ENCODE measurements around the gene C6orf132.

C6orf132 gene

DNA sequence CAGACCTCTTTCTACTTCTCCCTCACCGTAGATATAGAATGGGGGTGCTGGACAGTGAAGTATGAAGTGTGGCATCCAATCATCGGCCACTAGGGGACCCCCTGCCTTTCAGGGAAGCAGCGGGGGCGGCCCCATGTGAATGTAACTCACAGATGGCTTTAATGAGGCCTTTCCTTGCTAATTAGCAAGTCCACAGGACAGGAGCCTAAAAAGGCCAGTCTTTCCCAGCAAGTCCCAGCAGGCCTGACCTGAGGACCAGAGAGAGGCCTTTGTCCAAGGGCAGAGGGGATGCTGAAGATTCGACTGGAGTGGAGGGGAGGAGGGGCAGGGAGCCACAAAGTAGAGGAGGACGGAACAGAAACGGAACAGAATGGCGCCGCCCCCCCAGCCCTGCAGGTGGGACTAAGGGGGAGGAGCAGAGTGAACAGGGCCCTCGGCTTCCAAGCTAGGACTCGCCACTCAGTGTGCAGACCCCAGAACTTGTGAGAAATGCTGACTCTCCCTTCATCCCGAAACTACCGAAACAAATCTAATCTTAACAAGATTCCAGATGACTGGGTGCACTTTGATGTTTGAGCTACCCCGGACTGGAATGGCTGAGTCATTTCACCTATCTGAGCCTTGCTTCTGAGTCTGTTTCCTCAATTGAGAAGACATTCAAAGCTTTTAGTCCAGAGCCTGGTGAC, 5.8 kb downstream of the C6orf132 start:
- H3K9me3 ChIP-seq (ENCODE audit: severe bottlenecking) = no peaks in the 10 kb centered on the region
- H3K27ac ChIP-seq = peak overlapping the region; percentile 33
- DNase-seq = peak; percentile 83
- no peak overlapping the region for H3K4me3 ChIP-seq (ENCODE audit: low read depth, low read length)
- TF ChIP-seq, protein P1, sequence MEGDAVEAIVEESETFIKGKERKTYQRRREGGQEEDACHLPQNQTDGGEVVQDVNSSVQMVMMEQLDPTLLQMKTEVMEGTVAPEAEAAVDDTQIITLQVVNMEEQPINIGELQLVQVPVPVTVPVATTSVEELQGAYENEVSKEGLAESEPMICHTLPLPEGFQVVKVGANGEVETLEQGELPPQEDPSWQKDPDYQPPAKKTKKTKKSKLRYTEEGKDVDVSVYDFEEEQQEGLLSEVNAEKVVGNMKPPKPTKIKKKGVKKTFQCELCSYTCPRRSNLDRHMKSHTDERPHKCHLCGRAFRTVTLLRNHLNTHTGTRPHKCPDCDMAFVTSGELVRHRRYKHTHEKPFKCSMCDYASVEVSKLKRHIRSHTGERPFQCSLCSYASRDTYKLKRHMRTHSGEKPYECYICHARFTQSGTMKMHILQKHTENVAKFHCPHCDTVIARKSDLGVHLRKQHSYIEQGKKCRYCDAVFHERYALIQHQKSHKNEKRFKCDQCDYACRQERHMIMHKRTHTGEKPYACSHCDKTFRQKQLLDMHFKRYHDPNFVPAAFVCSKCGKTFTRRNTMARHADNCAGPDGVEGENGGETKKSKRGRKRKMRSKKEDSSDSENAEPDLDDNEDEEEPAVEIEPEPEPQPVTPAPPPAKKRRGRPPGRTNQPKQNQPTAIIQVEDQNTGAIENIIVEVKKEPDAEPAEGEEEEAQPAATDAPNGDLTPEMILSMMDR (IDR thresholded peaks at IDR 0.05; ENCODE audit: low read depth, low read length) = peak; percentile 79
- H3K36me3 ChIP-seq = no peaks in the 10 kb centered on the region
- no peaks in the 10 kb centered on the region for H3K27me3 ChIP-seq (ENCODE audit: insufficient read depth, low read depth, severe bottlenecking)

DNA sequence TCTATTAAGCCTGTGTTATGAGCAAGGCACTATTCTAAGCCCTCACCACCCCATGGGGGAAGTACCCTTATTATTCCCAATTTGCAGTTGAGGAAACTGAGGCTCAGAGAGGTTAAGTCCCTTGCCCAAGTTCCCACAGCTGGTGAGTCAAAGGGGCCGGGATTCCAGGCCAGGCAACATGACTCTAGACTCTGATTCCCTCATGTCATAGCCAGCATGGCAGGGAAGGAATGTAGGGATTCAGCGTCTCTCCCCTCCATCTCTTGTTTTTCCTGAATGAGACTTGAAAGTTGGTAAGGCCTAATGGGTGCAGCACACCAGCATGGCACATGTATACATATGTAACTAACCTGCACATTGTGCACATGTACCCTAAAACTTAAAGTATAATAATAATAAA, 6.7 kb downstream of the C6orf132 start:
- TF ChIP-seq, protein P1 (IDR thresholded peaks at IDR 0.05; ENCODE audit: low read depth, low read length) = no peak
- DNase-seq = no peak

DNA sequence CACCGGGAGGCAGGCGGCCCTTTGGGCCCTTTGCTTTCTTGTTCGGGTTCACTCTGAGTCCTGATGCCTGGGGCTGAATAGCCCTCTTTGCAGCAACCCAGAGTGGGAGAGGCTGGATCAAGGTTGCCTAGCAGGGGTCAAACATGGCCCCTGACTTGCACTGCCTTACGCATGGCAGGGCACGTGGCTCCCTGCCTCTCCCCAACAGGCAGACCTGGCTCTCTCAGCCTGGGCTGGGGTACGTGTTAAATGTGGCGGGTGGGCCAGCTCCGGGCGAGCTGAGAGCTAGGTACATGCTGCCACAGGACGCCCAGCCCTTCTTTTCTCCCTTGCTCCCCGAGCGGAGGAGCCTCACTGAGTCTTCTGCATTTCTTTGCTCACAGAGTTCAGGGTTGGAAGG, 7.3 kb downstream of the C6orf132 start:
- TF ChIP-seq, protein P1 (IDR thresholded peaks at IDR 0.05; ENCODE audit: low read depth, low read length) = no peak
- no peaks in the 10 kb centered on the region for H3K36me3 ChIP-seq
- H3K4me3 ChIP-seq (ENCODE audit: low read depth, low read length) = no peak overlapping the region
- DNase-seq = no peak
- H3K9me3 ChIP-seq (ENCODE audit: severe bottlenecking) = no peaks in the 10 kb centered on the region
- no peak overlapping the region for H3K27ac ChIP-seq
- H3K27me3 ChIP-seq (ENCODE audit: insufficient read depth, low read depth, severe bottlenecking) = no peaks in the 10 kb centered on the region

More for the DNA sequence above, 6.7 kb downstream of the C6orf132 start:
- Histone ChIP-seq H3K9me3 (ENCODE audit: severe bottlenecking) (no peaks in the 10 kb centered on the region), H3K27ac (no peak overlapping the region), H3K36me3 (no peaks in the 10 kb centered on the region), H3K27me3 (ENCODE audit: insufficient read depth, low read depth, severe bottlenecking) (no peaks in the 10 kb centered on the region), H3K4me3 (ENCODE audit: low read depth, low read length) (no peak overlapping the region)

- no peak overlapping the region for H3K4me3 ChIP-seq (ENCODE audit: low read depth, low read length)
- H3K27ac ChIP-seq = no peak overlapping the region
- no peaks in the 10 kb centered on the region for H3K27me3 ChIP-seq (ENCODE audit: insufficient read depth, low read depth, severe bottlenecking)
- no peak for DNase-seq
- H3K9me3 ChIP-seq (ENCODE audit: severe bottlenecking) = no peaks in the 10 kb centered on the region
- H3K36me3 ChIP-seq = no peaks in the 10 kb centered on the region
- TF ChIP-seq, protein P1 (IDR thresholded peaks at IDR 0.05; ENCODE audit: low read depth, low read length) = no peak
These were observed 8.5 kb downstream of the C6orf132 start for GRCh38 chr6:42133926-42134325.

GRCh38 chr6:42131531-42131930, 10.9 kb downstream of the C6orf132 start:
- DNase-seq = peak; percentile 47
- Histone ChIP-seq H3K27ac (no peak overlapping the region), H3K36me3 (no peaks in the 10 kb centered on the region), H3K27me3 (ENCODE audit: insufficient read depth, low read depth, severe bottlenecking) (no peaks in the 10 kb centered on the region), H3K4me3 (ENCODE audit: low read depth, low read length) (no peak overlapping the region), H3K9me3 (ENCODE audit: severe bottlenecking) (no peaks in the 10 kb centered on the region)
- TF ChIP-seq, protein P1 (IDR thresholded peaks at IDR 0.05; ENCODE audit: low read depth, low read length) = no peak

GRCh38 chr6:42129360-42129676, 13.1 kb downstream of the C6orf132 start:
- Histone ChIP-seq H3K27ac (peak overlapping the region; percentile 73), H3K27me3 (ENCODE audit: insufficient read depth, low read depth, severe bottlenecking) (no peaks in the 10 kb centered on the region), H3K9me3 (ENCODE audit: severe bottlenecking) (no peaks in the 10 kb centered on the region), H3K4me3 (ENCODE audit: low read depth, low read length) (no peak overlapping the region), H3K36me3 (no peaks in the 10 kb centered on the region)
- TF ChIP-seq, protein P1 (IDR thresholded peaks at IDR 0.05; ENCODE audit: low read depth, low read length) = no peak
- DNase-seq = no peak

All from WERI-Rb-1 (cell line).